ENCODE results near the gene PTPRR.

Gene PTPRR

DNA sequence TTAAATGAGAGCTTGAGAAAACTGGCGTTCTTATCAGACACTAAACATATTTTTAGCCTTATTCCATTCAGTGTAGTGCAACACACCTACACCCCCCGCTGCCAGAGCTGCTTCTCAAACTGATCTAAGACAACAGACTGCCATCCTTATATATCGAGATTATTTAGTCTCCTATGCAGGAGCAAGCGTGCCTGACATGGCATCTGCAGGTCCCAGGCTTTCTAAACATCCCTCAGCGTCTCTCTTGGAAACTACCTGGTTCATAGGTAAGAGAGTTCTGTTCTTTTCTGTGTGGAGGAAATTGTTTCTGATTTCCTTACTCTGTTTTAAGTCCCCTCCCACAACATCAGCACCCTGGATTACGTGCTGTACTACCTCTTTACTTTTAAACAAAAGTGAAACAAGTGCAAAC is 166.2 kb downstream of the PTPRR start:
- in situ Hi-C loops (cut with HindIII; ENCODE audit: low sequenced_read_pairs) = no loop called here

DNA sequence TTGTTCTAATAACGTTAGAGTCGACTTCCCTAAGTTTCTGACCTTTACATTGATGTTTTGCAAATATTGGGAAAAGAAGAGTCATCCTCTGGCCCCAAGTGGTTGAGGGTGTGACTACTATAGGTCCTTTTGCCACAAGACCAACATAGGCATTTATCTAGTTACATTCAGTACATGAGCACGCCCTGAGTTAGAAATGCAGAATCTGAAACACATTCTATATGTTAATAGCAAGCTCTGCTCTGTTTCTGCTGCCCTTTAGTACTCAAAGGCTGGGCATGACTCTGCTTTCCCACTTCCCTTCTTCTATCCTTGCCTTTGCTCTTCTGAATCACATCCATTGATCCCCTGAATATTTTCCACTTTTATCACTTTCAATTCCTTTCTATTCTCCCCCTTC is 168.2 kb downstream of the PTPRR start:
- in situ Hi-C loops (cut with HindIII; ENCODE audit: low sequenced_read_pairs) = no loop called here

DNA sequence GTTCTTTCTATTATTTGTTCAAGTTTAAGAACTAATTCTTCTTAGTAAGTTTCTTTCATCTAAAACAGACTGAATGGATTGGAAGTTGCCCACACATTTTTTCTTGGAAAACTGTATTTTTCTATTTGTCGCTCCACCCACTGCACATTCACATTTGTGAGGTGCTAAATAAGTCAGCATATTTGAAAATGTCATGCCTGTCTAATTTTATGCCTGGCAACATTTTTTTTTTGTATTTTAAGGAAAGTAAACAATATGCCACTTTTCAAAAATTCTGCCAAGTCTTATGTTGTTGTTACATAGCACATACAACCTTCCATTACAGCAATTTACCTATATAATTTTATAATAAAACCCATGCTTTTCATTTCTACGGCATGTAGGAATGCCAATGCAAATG is 170.6 kb downstream of the PTPRR start:
- in situ Hi-C loops (cut with HindIII; ENCODE audit: low sequenced_read_pairs) = loop anchor here (25.0 kb wide), 2 partner anchors 237 to 863 kb away; no protein-coding TSS in a partner anchor

DNA sequence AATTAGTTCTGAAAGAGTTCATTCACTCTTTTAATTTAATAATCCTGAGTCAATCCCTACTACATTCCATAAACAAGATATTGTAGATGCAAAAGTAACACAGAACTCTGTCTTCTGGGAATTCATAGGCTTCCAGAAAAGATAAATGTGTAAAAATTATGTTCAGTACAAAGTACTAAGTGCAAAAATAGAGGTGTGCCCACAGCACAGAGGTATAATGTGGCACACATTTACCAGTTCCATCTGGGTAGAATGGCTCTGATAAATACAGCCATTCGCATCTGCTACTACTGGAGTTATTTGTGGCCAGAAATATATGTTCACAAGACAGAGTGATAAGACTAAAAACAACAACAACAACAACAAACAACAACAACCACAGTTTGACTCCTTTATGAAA is 171.7 kb downstream of the PTPRR start:
- in situ Hi-C loops (cut with HindIII; ENCODE audit: low sequenced_read_pairs) = loop anchor here (25.0 kb wide), 2 partner anchors 238 to 862 kb away; no protein-coding TSS in a partner anchor

DNA sequence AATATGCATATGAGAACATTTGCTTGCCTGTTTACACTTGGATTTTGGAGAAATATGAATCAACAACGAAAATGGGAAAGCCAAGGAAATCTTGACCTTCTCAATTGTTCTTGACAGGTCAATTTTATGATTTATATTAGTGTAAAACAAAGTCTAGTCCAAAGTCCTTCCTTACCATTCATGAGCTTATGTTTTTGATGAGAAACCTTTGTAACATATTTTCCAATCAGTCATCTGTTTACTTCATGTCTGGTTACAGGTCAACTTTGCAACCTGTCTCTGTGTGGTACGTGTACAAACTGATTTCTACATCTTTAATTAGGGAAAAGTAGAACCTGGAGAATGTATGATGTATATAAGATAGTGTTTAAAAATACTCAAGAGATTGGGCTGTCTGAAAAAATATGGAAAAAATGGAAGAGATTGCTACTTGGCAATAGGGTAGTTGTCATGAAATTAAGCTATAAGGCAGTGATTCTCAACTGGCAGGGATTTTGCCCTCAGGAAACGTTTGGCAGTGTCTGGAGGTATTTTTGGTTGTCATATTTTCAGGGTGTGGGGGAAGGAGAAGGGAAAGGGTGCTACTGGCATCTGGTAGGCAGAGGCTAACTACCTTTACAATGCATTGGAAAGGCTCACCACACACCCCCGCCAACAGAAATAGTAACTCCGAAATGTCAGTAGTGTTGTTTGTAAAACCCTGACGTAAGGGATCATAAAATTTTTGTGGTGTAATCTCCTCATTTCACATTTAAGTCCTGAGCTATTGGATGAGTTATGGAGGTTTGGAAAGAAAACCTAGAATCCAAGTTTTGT is 172.9 kb downstream of the PTPRR start:
- in situ Hi-C loops (cut with HindIII; ENCODE audit: low sequenced_read_pairs) = loop anchor here (25.0 kb wide), 2 partner anchors 240 to 860 kb away; no protein-coding TSS in a partner anchor

DNA sequence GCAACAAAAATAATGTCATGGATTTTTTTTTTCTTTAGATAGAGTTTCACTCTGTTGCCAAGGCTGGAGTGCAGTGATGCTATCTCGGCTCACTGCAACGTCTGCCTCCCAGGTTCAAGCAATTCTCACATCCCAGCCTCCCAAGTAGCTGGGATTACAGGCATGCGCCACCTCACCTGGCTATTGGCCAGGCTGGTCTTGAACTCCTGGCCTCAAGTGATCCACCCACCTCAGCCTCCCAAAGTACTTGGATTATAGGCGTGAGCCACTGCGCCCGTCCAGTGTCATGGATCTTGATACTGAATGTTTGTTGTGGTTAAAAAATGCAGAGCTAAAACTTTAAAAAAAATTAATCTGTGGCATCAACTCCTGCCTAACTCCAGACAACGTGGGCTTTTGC is 175.5 kb downstream of the PTPRR start:
- in situ Hi-C loops (cut with HindIII; ENCODE audit: low sequenced_read_pairs) = loop anchor here (25.0 kb wide), 2 partner anchors 242 to 858 kb away; no protein-coding TSS in a partner anchor

DNA sequence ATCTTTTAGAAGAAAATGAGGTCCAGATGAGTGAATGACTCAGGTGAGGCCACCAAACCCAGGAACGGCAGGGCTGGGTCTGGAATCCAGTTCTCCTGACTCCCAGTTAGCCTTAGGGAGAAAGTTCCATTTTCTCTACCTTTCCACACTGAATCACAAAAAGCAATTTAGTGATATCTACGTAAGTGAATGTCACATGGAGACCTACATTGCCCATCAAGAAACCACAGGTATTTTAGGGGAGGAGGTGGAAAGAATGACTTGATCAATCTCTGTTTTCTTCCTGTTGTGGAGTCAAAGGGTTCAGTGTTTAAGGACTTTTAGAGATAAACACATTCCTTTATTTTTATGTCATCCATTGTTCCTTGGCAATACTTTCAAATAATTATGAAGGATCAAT is 176.4 kb downstream of the PTPRR start:
- in situ Hi-C loops (cut with HindIII; ENCODE audit: low sequenced_read_pairs) = loop anchor here (25.0 kb wide), 2 partner anchors 243 to 857 kb away; no protein-coding TSS in a partner anchor

DNA sequence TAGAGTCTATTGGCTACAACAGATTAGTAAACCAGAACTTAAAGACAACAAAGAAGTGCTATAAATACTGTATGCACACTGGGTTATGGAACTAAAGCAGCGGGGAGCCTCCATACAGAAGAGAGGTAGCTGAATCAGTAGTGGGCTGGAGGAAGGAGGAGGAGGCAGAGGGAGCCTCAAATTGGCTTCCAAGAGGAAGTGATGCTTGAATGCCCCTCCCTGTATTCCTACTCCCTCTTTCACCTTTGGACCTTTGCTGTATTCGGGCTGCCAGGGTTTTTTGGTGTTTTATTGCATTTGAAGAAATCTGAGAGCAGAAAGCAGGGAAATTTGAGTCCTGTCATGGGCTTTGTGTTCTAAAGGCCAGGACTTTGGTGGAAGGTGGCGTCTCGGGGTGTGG is 179.3 kb downstream of the PTPRR start:
- in situ Hi-C loops (cut with HindIII; ENCODE audit: low sequenced_read_pairs) = loop anchor here (25.0 kb wide), 2 partner anchors 246 to 854 kb away; no protein-coding TSS in a partner anchor

DNA sequence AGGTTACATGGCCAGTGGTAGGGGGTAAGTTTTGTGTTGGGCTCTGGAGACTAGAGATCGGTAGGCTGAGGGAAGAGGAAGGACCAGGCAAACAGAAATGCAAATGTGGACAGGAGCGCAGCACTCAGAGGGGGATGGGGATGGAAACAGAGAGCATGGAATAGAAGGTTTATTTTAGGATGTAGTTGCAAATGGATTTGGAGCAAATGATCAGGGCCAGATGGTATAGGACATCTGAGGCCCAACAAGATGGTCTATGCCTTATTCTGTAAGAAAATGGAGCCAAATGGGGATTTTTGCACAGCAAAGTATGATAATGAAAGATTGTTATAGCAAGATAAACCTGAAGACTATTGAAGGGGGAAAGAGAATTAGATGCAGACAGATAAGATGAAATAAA is 180.8 kb downstream of the PTPRR start:
- in situ Hi-C loops (cut with HindIII; ENCODE audit: low sequenced_read_pairs) = loop anchor here (25.0 kb wide), 2 partner anchors 248 to 852 kb away; no protein-coding TSS in a partner anchor

DNA sequence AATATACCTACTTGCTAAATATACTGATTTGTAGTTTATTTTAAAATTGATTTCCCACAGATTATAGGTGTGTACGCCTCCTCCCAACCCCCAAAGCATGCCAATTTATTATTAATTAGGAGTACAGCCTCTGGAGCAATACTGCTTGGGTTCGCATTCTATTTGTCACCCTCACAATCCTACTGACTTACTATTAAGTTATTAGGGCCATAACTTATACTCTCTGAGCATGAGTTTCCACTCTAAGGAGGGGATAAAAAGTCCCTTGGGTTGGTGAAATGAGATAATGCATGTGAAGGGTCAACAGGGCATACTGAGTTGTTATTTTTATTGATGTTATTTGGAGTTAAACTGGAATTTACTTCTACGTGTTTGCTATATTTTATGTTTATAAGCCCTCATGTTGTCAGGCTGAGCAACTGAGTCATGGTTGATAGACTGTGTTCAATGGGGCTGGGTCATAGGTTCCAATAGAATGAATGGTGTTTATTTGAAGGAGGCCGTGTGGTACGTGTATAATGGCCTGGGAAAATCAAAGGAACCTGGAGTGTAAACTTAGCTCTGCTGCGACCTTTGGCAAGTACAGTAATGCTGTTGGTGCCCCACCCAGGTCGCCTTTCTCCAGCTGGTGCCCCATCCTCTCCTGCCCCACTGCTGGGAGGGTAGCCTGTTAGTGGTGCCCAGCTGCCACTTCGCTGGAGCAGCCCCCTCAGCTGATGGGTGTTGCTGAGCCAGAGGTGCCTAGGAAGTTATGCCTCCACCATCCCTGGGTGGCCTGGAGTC is 184.0 kb downstream of the PTPRR start:
- in situ Hi-C loops (cut with HindIII; ENCODE audit: low sequenced_read_pairs) = loop anchor here (25.0 kb wide), 2 partner anchors 251 to 849 kb away; no protein-coding TSS in a partner anchor

DNA sequence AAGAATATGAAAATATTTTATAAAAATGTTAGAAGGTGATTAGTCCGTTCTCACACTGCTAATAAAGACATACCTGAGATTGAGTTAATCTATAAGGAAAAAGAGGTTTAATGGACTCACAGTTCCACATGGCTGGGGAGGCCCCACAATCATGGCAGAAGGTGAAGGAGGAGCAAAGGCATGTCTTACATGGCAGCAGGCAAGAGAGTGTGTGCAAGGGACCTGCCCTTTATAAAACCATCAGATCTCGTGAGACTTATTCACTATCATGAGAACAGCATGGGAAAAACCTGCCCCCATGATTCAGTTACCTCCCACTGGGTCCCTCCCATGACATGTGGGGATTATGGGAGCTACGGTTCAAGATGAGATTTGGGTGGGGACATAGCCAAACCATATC is 185.3 kb downstream of the PTPRR start:
- in situ Hi-C loops (cut with HindIII; ENCODE audit: low sequenced_read_pairs) = loop anchor here (25.0 kb wide), 2 partner anchors 252 to 848 kb away; no protein-coding TSS in a partner anchor

DNA sequence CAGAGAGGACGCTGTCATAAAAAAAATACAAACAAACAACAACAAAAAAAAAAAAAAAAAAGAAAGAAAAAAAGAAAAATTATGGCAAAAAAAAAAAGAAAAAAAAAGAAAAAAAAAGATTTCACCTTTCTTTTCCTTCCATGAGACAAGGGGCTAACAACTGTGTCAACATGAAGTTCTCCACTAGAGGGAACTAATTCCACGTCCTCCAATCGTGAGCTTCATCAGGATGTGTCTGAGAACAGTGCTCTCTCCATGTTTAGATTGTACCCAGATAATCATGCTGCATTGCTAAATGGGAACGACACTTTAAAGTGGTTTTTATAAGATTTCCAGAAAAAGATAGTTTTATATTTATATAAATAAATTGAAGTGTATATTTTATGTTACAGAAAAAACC is 187.2 kb downstream of the PTPRR start:
- in situ Hi-C loops (cut with HindIII; ENCODE audit: low sequenced_read_pairs) = loop anchor here (25.0 kb wide), 2 partner anchors 254 to 846 kb away; no protein-coding TSS in a partner anchor

DNA sequence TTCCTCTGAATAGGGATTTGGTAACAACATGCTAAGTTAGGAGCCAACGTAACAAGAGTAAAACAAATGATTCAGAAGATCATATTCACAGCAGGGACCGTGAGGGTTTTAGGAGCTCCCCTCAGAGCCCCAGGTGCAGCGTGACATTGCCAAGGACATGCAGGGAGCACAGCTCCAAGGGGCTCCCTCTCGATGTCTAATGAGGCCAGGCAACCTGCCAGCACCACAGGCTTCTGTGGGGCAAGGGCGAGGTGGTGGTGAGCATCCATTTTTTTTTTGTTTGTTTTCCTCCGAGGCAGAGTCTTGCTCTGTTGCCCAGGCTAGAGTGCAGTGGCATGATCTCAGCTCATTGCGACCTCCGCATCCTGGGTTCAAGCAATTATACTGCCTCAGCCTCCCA is 188.3 kb downstream of the PTPRR start:
- in situ Hi-C loops (cut with HindIII; ENCODE audit: low sequenced_read_pairs) = loop anchor here (25.0 kb wide), 2 partner anchors 255 to 845 kb away; no protein-coding TSS in a partner anchor

DNA sequence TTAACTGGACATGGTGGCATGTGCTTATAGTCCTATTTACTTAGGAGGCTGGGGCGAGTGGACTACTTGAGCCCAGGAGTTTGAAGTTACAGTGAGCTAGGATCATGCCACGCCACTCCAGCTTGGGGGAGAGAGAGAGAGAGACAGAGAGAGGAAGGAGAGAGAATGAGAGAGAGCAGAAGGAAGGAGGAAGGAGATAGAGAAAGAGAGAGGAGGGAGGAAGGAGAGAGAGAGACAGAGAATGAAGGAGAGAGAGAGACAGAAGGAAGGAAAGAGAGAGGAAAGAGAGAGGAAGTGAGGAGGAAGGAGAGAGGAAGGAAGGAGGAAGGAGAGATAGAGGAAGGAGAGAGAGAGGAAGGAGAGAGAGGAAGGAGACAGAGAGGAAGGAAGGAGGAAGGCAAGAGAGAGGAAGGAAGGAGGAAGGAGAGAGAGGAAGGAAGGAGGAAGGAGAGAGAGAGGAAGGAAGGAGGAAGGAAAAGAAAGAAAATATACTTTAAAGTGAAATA is 189.8 kb downstream of the PTPRR start:
- in situ Hi-C loops (cut with HindIII; ENCODE audit: low sequenced_read_pairs) = loop anchor here (25.0 kb wide), 2 partner anchors 257 to 843 kb away; no protein-coding TSS in a partner anchor

DNA sequence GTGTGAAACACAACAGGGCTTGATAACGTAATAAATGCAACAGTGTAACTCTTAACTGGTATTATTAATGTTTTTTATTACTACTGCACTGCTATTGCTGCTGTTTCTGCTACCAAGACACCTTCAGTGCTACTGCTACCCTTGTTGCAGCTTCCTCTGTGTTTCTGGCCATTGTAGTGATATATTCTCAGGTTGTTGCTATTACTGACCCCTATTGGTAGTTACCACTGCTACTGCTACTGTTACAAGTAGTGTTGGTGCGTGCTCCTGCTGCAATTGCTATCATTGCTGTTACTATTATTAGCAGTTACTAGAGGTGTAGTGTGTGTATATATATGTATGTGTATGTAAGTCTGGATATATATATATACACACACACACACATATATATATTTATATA is 196.1 kb downstream of the PTPRR start:
- in situ Hi-C loops (cut with HindIII; ENCODE audit: low sequenced_read_pairs) = no loop called here

DNA sequence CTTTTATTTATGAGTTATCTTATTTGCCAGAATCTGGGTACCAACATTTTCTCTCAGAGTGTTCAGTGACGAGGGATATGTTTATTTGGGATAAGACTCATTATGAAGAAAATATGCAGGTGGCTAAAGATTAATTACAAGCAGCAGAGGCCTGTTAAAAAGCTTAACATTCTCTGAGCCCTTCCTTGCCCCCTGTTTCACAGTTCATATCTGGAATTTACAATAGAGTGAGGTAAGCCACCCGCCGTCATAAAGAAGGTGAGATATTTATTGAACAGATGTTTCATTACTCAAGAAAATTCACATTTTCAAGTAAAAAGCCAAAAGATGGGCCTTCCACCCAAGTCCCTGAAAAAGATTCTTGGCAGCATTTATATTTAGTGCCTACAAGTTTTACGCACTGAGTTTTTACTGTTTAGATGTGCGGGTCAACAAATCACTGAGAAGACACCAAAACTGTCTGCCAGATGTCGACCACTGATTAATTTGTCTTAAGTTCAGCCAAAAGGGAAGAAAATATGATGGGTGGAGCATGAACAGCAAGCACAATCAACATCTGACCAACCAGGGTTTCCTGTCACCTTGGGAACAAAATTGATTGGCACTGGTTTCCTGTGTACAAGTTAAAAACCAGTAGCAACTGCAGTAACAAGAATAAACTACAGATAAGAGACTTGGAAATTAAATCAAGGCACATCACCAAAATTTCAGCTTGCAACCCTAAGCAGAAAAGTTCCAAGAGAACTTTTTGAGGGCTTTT is 197.8 kb downstream of the PTPRR start:
- in situ Hi-C loops (cut with HindIII; ENCODE audit: low sequenced_read_pairs) = no loop called here

DNA sequence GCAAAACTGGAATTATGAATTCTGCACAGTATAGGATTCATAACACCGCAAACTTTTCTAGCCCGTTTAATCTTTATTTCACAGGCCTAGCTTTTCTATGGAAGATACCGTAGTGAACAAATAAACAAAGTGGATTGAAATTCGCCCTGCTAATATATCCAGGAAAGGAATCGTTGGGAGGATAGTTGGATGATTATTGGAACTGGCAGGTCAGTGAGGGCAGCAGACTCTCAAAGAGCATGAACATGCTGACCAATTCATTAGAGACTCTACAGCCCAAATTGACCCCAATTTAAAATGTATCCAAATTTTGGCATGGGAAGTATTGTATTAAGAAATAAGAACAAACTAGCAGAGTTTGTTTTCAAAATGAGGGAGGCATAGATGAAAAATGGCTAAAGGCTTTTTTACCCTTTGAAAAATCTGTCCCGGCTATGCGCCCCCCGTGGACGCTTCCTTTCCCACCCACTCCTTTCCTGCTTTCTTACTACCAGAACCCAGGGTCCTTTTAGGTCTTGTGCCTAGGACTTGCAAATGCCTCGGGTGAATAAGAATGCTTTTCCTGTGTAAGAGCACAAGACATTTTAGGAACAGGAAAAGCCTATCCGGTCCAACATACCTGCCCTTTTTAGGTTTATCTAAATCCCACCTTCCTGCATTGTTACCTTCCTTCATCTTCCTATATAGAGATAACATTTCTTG is 198.7 kb downstream of the PTPRR start:
- in situ Hi-C loops (cut with HindIII; ENCODE audit: low sequenced_read_pairs) = no loop called here

DNA sequence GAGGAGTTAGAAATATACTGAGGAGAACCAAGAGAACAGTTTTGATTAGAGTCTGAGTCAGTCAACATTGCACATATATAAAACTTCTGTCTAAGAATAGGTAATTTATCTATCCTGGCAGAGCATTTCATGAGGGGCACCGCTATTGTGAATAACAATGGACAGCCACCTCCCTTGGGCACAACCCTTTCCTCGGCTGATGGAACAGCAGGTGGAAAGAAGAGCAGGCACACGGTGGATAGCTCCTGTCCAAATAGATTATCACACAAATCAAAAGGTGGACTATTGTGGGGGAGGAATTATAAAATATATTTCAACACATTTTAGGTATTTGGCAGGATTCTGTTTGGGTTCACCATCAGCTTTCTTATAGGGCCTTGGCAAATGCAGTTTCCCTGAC is 199.3 kb downstream of the PTPRR start:
- in situ Hi-C loops (cut with HindIII; ENCODE audit: low sequenced_read_pairs) = no loop called here

DNA sequence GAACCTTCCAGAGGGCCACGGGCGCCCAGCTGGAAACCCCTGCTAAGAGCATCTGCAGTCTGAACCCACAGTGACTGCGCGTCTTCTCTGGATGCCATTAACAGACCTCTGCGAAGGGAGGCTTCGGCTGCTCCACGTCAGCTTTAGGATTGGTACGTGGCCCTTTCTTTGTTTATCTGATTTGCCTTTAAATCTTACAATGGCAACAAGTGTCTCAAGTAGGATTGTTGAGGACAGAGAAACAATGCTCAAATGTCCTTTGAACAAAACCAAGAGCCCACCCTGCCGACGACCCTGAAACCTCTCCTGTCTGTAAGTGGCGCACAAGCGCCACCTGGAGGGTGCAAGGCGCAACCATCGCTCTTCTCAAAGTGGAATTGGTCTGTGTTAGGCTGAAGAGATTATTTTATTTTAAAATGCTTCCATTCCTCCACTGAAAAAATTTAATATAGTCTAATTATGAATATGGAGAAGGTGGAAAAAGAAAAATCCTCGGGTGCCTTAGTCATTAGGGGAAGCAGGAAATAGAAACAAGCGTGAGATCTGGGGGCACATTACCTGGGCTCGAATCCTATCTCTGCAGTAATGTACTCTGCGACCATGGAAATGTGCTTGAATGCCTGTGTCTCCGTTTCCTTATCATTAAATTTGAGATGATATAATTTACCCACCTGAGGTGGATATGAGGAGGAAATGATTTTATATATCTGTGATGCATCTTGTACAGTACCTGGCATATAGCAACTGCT is 200.7 kb downstream of the PTPRR start:
- in situ Hi-C loops (cut with HindIII; ENCODE audit: low sequenced_read_pairs) = no loop called here

All from DLD1 (cell line).